ENCODE data around the gene SLIT3. TPM values are rescaled to one million over a fixed set of nuclear protein-coding genes. Genes with fewer than 3 reads are reported as not detected.
A peak's percentile ranks its signal among the peaks of the same experiment; 100 is the strongest.

Gene SLIT3
- total and polyA plus RNA-seq, 10 of the 15 experiments (the other 5 are each of a cell fraction or from before 2014, with no cell fraction given): 0.05 TPM; not detected in 9

DNA sequence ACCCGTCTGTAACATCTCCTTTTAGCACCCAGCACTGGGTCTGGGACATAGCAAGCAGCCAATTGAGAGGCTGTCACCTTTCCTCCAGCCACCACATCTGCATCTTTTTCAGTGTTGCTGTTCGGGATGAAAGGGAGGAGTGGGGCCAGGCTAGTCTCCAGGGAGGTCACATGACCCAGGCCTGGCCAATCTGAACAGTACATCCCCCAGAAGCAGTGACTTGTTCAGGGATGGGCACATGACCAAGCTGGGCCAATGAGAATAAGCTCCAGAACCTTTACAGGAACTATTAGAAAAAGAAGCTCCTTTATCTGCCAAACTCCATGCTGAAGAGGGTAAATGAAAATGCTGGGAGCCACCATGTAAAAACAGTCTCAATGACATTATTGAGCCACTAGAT lies 359.0 kb downstream of the SLIT3 start:
- RAD21 ChIA-PET (ENCODE audit: unreplicated experiment): no interaction called here
- intact Hi-C loops (cut with micrococcal nuclease; ENCODE audit: unreplicated experiment) (loop anchor here (10.0 kb wide), 1 partner anchor 237 kb away; no protein-coding TSS in a partner anchor), in situ Hi-C loops (cut with MboI) (no loop called here)
- ATAC-seq (peak; percentile 40; the same call in 2 of the 3 replicates), DNase-seq (ENCODE audit: low read depth, low spot score) (no peak), FAIRE-seq (no peak)
- 17% methylated on average over 2 of the region's 2 CpGs for WGBS (ENCODE audit: insufficient coverage, insufficient replicate concordance, low lambda C conversion rate, missing lambda C conversion rate)
- Histone ChIP-seq H2AFZ (ENCODE audit: control insufficient read depth, low read depth, low read length) (no peak overlapping the region), H3K4me1 (ENCODE audit: control insufficient read depth, insufficient read depth, low read length) (no peaks in the 10 kb centered on the region), H4K20me1 (ENCODE audit: control insufficient read depth, insufficient read depth) (no peaks in the 10 kb centered on the region), H3K36me3 (ENCODE audit: control insufficient read depth in 2 of 2, insufficient read depth in 2 of 2, low read length in 1 of 2) (no peaks in the 10 kb centered on the region), H3K27me3 (replicated peaks in 1 of 2; ENCODE audit: control insufficient read depth in 2 of 2, insufficient read depth in 2 of 2, low read length in 1 of 2) (peaks cover 0 to 4% of the 10 kb centered on the region in 2 experiments; a peak in 2 of 4 replicates), H3K9ac (ENCODE audit: control insufficient read depth, insufficient read depth, low read length) (no peak overlapping the region), H3K9me3 (replicated peaks; ENCODE audit: control insufficient read depth, insufficient read depth, low read length) (no peaks in the 10 kb centered on the region), H3K79me2 (ENCODE audit: control insufficient read depth, insufficient read depth, low read length) (no peaks in the 10 kb centered on the region), H3K4me2 (ENCODE audit: control insufficient read depth, insufficient read depth) (no peak overlapping the region), H3K4me3 (no peak overlapping the region), H3K27ac (ENCODE audit: control insufficient read depth, insufficient read depth) (no peak overlapping the region)
- TF ChIP-seq NFYB (IDR thresholded peaks at IDR 0.05; ENCODE audit: insufficient read depth, low read depth, low read length) (0 out of 2 replicates have a peak, but pooled peaks have one; percentile 24), USF1 (IDR thresholded peaks at IDR 0.05; ENCODE audit: borderline replicate concordance, extremely low read length, insufficient read depth, low read depth, low read length) (peak; percentile 46), TCF12 (IDR thresholded peaks at IDR 0.05; ENCODE audit: low read depth, low read length) (no peak), RAD51 (IDR thresholded peaks at IDR 0.05) (peak; percentile 32; the same call in 1 of the 2 replicates)
- SMC1A ChIA-PET (ENCODE audit: uncharacterized antibody, unreplicated experiment): no interaction called here
- POLR2A ChIA-PET: no interaction called here
- CTCF ChIA-PET: no interaction called here
- BruUV-seq (replicated peaks): no TSS peak

DNA sequence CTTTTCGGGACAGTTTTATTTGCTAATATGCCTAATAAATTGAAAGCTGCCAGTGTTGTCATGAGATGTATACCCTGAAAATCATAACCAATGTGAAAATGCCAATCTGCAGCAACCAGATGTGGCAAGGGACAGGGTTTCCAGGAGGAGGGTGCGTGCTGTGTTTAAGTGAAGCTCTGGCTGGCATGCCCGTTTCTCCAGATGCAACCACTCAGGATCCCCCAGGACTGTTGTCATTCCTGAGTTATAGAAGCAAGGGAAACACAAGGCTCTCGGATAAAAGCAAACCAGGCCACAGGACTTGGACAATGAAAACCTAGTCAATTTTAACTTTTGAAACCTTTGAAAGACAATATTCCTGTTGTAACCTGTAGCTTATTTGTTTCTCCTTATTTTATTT lies 360.2 kb downstream of the SLIT3 start:
- CTCF ChIA-PET: interaction anchor here (0.6 to 0.8 kb wide), 2 partner anchors 47 to 365 kb away, joined by 3 to 4 read pairs; no protein-coding TSS in a partner anchor
- TF ChIP-seq ZBED1 (IDR thresholded peaks at IDR 0.05; ENCODE audit: borderline replicate concordance) (no peak), SMAD5 (IDR thresholded peaks at IDR 0.05; ENCODE audit: low read depth) (no peak), IKZF2 (IDR thresholded peaks at IDR 0.05) (no peak), CHD1 (IDR thresholded peaks at IDR 0.05; ENCODE audit: low read depth, low read length) (no peak), POLR2AphosphoS5 (IDR thresholded peaks at IDR 0.05; ENCODE audit: low read length) (no peak), KLF5 (IDR thresholded peaks at IDR 0.05; ENCODE audit: partially characterized antibody) (no peak), BCL11A (IDR thresholded peaks at IDR 0.05; ENCODE audit: low read depth, low read length) (no peak), ASH2L (IDR thresholded peaks at IDR 0.05; ENCODE audit: borderline replicate concordance, low read depth) (no peak), CREB1 (IDR thresholded peaks at IDR 0.05; ENCODE audit: low read depth) (no peak), IRF4 (IDR thresholded peaks at IDR 0.05; ENCODE audit: low read depth, low read length) (no peak), ATF2 (IDR thresholded peaks at IDR 0.05; ENCODE audit: low read length) (no peak)
- TF ChIP-seq, protein P1, sequence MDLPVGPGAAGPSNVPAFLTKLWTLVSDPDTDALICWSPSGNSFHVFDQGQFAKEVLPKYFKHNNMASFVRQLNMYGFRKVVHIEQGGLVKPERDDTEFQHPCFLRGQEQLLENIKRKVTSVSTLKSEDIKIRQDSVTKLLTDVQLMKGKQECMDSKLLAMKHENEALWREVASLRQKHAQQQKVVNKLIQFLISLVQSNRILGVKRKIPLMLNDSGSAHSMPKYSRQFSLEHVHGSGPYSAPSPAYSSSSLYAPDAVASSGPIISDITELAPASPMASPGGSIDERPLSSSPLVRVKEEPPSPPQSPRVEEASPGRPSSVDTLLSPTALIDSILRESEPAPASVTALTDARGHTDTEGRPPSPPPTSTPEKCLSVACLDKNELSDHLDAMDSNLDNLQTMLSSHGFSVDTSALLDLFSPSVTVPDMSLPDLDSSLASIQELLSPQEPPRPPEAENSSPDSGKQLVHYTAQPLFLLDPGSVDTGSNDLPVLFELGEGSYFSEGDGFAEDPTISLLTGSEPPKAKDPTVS (IDR thresholded peaks at IDR 0.05; ENCODE audit: low read depth, low read length): no peak

More for the DNA sequence above, 360.2 kb downstream of the SLIT3 start:
- WGBS (ENCODE audit: insufficient coverage, insufficient replicate concordance, low lambda C conversion rate, missing lambda C conversion rate): 23% methylated on average over 4 of the region's 4 CpGs
- RAD21 ChIA-PET (ENCODE audit: unreplicated experiment): no interaction called here
- intact Hi-C loops (cut with micrococcal nuclease; ENCODE audit: unreplicated experiment) (loop anchor here (10.0 kb wide), 1 partner anchor 236 kb away; no protein-coding TSS in a partner anchor), in situ Hi-C loops (cut with MboI) (no loop called here)
- FAIRE-seq (no peak), DNase-seq (ENCODE audit: low read depth, low spot score) (no peak), ATAC-seq (no peak)
- Histone ChIP-seq H3K9me3 (replicated peaks; ENCODE audit: control insufficient read depth, insufficient read depth, low read length) (no peaks in the 10 kb centered on the region), H3K27me3 (replicated peaks in 1 of 2; ENCODE audit: control insufficient read depth in 2 of 2, insufficient read depth in 2 of 2, low read length in 1 of 2) (peaks cover 0 to 4% of the 10 kb centered on the region in 2 experiments; a peak in 2 of 4 replicates), H4K20me1 (ENCODE audit: control insufficient read depth, insufficient read depth) (no peaks in the 10 kb centered on the region), H3K4me2 (ENCODE audit: control insufficient read depth, insufficient read depth) (no peak overlapping the region), H3K79me2 (ENCODE audit: control insufficient read depth, insufficient read depth, low read length) (no peaks in the 10 kb centered on the region), H3K4me3 (no peak overlapping the region), H3K4me1 (ENCODE audit: control insufficient read depth, insufficient read depth, low read length) (no peaks in the 10 kb centered on the region), H3K27ac (ENCODE audit: control insufficient read depth, insufficient read depth) (no peak overlapping the region), H2AFZ (ENCODE audit: control insufficient read depth, low read depth, low read length) (no peak overlapping the region), H3K9ac (ENCODE audit: control insufficient read depth, insufficient read depth, low read length) (no peak overlapping the region), H3K36me3 (ENCODE audit: control insufficient read depth in 2 of 2, insufficient read depth in 2 of 2, low read length in 1 of 2) (no peaks in the 10 kb centered on the region)
- POLR2A ChIA-PET: no interaction called here
- SMC1A ChIA-PET (ENCODE audit: uncharacterized antibody, unreplicated experiment): interaction anchor here (0.9 kb wide), 1 partner anchor 9 kb away, joined by 3 read pairs; no protein-coding TSS in a partner anchor
- no TSS peak for BruUV-seq (replicated peaks)
